ENCODE data around the gene UNC45B. TPM values are rescaled to one million over a fixed set of nuclear protein-coding genes. Genes with fewer than 3 reads are reported as not detected.

The UNC45B gene
- total and polyA plus RNA-seq, 2 donors (not counting 3 experiments of a cell fraction or from before 2014, with no cell fraction given), result not detected

DNA sequence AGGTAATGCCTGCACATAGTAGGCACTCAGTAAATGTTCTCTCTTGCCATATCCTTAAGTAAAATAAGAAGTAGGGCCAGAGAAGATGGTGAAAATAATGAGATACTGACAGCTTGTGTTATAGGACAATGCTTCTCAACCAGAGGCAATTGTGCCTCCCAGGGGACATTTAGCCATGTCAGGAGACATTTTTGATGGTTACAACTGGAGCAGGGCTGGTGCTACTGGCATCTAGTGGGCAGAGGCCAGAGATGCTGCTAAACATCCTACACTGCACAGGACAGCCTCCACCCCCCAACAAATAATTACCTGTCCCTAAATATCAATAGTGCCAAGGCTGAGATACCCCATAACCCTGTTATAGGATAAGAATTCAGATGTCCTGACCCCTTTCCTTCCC is 29.6 kb upstream of the UNC45B start:
- Histone ChIP-seq H3K36me3 (ENCODE audit: control insufficient read depth in 2 of 2, extremely low read depth in 1 of 2, insufficient read depth in 2 of 2, low read length in 2 of 2) (no peaks in the 10 kb centered on the region), H3K9me1 (replicated peaks; ENCODE audit: control insufficient read depth, extremely low read depth, insufficient read depth, low read length) (no peaks in the 10 kb centered on the region), H3K4me3 (replicated peaks in 1 of 3; ENCODE audit: insufficient read depth in 1 of 3, low read depth in 1 of 3, low read length in 3 of 3) (no peak overlapping the region), H3K27me3 (ENCODE audit: control insufficient read depth in 2 of 2, insufficient read depth in 2 of 2, low read length in 2 of 2) (no peaks in the 10 kb centered on the region), H3K4me1 (ENCODE audit: control insufficient read depth, extremely low read depth, insufficient read depth, low read length) (peaks cover 13% of the 10 kb centered on the region), H3K9me3 (replicated peaks; ENCODE audit: control insufficient read depth, insufficient read depth, low read length) (no peaks in the 10 kb centered on the region), H3K27ac (ENCODE audit: insufficient read depth, low read depth, low read length) (no peak overlapping the region), H3K4me2 (ENCODE audit: insufficient read depth, low read length) (no peak overlapping the region), H4K20me1 (replicated peaks; ENCODE audit: control insufficient read depth, extremely low read depth, insufficient read depth, low read length) (no peaks in the 10 kb centered on the region), H3K79me2 (ENCODE audit: control insufficient read depth, insufficient read depth, low read length) (peaks cover 5% of the 10 kb centered on the region), H3K9ac (replicated peaks; ENCODE audit: extremely low read depth, insufficient read depth, low read length) (no peak overlapping the region), H2AFZ (ENCODE audit: low read depth, low read length) (no peak overlapping the region)
- DNase-seq (ENCODE audit: low read depth, low spot score) (no peak), FAIRE-seq (peak; percentile 26)
- POLR2A ChIA-PET, result no interaction called here
- BruUV-seq (replicated peaks), result no TSS peak
- dilution Hi-C loops (cut with MboI; ENCODE audit: extremely low pct_ligation_motif_present, low sequenced_read_pairs), result loop anchor here (25.0 kb wide), 1 partner anchor 131 kb away; the partner anchor contains the start of gene LIG3
- TF ChIP-seq, protein P1, sequence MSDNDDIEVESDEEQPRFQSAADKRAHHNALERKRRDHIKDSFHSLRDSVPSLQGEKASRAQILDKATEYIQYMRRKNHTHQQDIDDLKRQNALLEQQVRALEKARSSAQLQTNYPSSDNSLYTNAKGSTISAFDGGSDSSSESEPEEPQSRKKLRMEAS (IDR thresholded peaks at IDR 0.05; ENCODE audit: insufficient read depth, insufficient read length), result no peak
- TF ChIP-seq, protein P2, sequence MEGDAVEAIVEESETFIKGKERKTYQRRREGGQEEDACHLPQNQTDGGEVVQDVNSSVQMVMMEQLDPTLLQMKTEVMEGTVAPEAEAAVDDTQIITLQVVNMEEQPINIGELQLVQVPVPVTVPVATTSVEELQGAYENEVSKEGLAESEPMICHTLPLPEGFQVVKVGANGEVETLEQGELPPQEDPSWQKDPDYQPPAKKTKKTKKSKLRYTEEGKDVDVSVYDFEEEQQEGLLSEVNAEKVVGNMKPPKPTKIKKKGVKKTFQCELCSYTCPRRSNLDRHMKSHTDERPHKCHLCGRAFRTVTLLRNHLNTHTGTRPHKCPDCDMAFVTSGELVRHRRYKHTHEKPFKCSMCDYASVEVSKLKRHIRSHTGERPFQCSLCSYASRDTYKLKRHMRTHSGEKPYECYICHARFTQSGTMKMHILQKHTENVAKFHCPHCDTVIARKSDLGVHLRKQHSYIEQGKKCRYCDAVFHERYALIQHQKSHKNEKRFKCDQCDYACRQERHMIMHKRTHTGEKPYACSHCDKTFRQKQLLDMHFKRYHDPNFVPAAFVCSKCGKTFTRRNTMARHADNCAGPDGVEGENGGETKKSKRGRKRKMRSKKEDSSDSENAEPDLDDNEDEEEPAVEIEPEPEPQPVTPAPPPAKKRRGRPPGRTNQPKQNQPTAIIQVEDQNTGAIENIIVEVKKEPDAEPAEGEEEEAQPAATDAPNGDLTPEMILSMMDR (IDR thresholded peaks at IDR 0.05; ENCODE audit: extremely low read depth in 1 of 2, insufficient read depth in 1 of 2, low read depth in 1 of 2, low read length in 2 of 2), result peak; percentile 26 to 44
- intact Hi-C loops (cut with micrococcal nuclease), result loop anchor here (2.0 kb wide), 1 partner anchor 55 kb away; the partner anchor contains the start of gene RFFL
- CTCF ChIA-PET, result interaction anchor here (0.7 to 6.0 kb wide), 15 partner anchors 15 to 698 kb away, joined by 3 to 100 read pairs (median 6); partner anchors contain the start of gene LIG3

All from endothelial cell of umbilical vein (primary cell).